ENCODE results near the gene NUDT12.

- no peak for TF ChIP-seq CTCF (IDR thresholded peaks at IDR 0.05)
- no peak for TF ChIP-seq EZH2 (IDR thresholded peaks at IDR 0.05)
- no peak for TF ChIP-seq EZH2phosphoT487 (IDR thresholded peaks at IDR 0.05)
Observed at GRCh38 chr5:103572454-103572853, 9.9 kb upstream of the NUDT12 start.
